Measurements from ENCODE around the gene ERBIN.
"Not testable (repeated sequence)": the region's sequence is repeated elsewhere in the genome, so short reads cannot be mapped to it uniquely, and the experiment has no call there.

Gene ERBIN

DNA sequence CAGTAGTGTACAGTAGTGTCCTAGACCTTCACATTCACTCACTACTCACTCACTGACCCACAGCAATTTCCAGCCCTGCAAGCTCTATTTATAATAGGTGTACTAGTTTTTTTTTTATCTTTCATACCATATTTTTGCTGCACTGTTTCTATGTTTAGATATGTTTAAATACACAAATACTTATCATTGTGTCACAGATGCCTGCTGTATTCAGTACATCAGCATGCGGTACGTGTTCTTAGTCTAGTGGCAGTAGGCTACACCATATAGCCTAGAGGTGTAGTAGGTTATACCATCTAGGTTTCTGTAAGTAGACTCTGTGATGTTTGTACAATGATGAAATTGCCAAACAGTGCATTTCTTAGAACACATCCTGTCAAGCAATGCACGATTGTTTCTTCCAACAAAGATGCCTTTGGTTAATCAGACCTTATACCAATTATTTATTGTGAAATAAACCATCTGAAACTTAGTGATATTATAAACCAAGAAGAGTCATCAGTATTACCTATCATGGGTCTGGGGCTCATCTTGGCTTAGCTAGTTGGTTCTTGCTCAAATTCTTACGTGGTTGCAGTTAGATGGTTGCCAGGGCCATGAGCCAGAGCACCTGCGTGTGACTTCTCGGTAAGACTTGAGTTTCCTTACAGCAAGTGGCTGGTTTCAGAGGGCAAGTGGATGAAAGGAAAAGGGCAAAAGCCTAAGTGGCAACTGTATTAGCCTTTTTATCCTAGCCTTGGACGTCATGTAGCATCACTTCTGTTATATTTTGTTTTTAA, 41.1 kb downstream of the ERBIN start:
- Histone ChIP-seq H3K9me3 (no peaks in the 10 kb centered on the region), H3K36me3 (no peaks in the 10 kb centered on the region), H3K4me3 (no peak overlapping the region), H3K27me3 (no peaks in the 10 kb centered on the region), H3K4me1 (peaks cover 0 to 47% (median 14%) of the 10 kb centered on the region in 4 donors), H3K27ac (no peak overlapping the region)
- intact Hi-C loops (cut with DNase I; ENCODE audit: low total_unique reads), result no loop called here
- TF ChIP-seq, protein P1, sequence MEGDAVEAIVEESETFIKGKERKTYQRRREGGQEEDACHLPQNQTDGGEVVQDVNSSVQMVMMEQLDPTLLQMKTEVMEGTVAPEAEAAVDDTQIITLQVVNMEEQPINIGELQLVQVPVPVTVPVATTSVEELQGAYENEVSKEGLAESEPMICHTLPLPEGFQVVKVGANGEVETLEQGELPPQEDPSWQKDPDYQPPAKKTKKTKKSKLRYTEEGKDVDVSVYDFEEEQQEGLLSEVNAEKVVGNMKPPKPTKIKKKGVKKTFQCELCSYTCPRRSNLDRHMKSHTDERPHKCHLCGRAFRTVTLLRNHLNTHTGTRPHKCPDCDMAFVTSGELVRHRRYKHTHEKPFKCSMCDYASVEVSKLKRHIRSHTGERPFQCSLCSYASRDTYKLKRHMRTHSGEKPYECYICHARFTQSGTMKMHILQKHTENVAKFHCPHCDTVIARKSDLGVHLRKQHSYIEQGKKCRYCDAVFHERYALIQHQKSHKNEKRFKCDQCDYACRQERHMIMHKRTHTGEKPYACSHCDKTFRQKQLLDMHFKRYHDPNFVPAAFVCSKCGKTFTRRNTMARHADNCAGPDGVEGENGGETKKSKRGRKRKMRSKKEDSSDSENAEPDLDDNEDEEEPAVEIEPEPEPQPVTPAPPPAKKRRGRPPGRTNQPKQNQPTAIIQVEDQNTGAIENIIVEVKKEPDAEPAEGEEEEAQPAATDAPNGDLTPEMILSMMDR (IDR thresholded peaks at IDR 0.05), result no peak
- DNase-seq, result no peak

DNA sequence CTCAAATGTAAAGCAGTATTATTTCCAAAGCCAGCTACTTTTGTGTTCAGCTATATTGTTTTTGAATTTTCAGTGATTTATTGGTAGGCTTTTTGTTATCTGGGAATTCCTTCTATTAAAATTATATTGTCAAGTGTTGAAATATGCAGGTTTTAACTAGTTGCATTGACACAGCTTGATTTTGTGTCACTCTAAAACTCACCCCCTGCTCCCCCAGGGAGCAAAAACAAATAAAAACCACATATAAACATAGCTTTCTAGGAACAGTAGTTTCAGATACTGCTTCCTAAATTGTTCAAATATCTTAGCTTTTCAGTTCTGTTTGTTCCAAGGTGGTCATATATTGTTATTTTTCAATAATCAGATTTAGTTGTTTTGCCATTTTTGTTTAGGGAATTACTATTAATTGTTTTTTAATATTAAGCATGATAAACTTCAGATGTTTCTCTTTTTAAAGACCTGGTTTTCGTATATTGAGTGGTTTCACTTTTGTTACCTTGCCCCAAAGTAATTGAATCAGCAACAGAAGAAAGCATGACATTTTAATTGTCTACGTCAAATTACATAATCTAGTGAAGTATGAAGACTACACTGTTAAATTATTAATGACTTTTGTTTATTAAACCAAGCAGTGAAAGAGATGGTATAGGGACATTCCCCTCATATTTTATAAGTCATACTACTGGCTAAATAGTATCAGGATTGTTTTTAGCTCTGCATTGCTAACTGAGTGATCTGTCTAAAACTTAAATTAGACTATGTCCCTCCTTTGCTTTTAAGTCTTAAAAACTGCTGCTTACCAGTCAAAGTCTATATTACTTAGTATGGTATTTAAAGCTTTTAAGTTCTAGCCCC, 43.4 kb downstream of the ERBIN start:
- no peak overlapping the region for H3K27ac ChIP-seq
- no peak overlapping the region for H3K4me3 ChIP-seq

DNA sequence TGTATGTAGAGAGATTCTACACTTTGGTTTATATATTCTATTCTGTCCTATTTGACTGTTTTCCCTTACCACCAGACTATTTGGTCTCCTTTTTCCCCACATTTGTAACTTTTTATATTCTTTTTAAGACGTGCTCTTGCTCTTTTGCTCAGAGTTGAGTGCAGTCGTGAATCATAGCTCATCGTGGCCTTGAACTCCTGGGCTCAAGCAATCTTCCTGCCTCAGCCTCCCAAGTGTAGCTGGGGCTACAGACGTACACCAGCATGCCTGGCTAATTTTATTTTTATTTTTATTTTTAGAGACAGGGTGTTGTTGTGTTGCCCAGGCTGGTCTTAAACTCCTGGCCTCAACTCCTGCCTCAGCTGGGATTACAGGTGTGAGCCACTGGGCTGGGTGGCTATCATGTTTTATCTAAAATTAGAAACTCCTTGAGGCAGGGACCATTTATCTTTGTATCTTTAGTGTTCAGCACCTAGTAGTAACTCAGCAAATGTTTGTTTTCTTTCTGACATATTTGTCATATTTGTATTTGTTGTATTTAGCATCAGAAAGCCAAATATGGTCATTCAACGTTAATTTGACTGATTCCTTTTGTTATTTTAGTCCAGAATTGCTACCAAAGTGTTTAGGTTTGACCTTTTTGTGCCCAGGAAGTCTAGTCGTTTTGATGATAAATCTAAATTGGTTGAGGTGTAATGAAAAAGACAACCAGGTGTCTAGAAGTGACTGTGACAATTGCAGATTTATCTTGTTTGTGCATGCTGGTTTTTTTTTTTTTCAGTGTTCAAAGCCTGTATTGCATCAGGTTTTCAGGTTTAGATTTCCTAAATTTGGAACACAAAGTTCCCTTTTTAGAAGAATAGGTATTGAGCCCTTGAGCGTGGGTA, 44.3 kb downstream of the ERBIN start:
- TF ChIP-seq, protein P1 (IDR thresholded peaks at IDR 0.05), result no peak
- Histone ChIP-seq H3K9me3 (no peaks in the 10 kb centered on the region), H3K27me3 (no peaks in the 10 kb centered on the region), H3K4me3 (no peak overlapping the region), H3K36me3 (no peaks in the 10 kb centered on the region), H3K27ac (no peak overlapping the region), H3K4me1 (peaks cover 0 to 36% (median 14%) of the 10 kb centered on the region in 4 donors)
- intact Hi-C loops (cut with DNase I; ENCODE audit: low total_unique reads), result no loop called here
- no peak for DNase-seq

More for the DNA sequence above, 43.4 kb downstream of the ERBIN start:
- Histone ChIP-seq H3K36me3 (no peaks in the 10 kb centered on the region), H3K27me3 (no peaks in the 10 kb centered on the region), H3K4me1 (peaks cover 0 to 40% (median 14%) of the 10 kb centered on the region in 4 donors), H3K9me3 (no peaks in the 10 kb centered on the region)
- DNase-seq, result no peak
- intact Hi-C loops (cut with DNase I; ENCODE audit: low total_unique reads), result no loop called here
- TF ChIP-seq, protein P1 (IDR thresholded peaks at IDR 0.05), result no peak

DNA sequence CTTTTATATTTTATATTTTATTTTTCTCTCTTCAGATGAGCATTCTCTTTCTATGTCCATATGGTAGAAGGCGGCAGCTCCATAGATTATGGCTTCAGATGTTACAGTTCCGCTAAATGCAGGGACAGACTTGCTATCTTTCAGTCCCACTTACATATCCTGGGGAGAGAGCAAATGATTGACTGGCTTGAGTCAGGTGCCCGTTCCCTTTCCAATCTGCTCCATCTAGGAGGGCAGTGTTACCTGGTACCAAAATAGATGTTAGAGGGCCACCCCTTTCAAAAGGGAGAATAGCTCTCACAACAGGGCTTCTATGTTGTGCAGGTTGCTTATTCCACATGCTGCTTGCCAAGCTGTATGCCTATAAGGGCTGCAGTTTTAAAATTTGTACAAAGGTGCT, 45.3 kb downstream of the ERBIN start:
- DNase-seq, result no peak
- Histone ChIP-seq H3K27me3 (no peaks in the 10 kb centered on the region), H3K4me1 (peaks cover 0 to 33% (median 13%) of the 10 kb centered on the region in 4 donors), H3K9me3 (no peaks in the 10 kb centered on the region), H3K36me3 (no peaks in the 10 kb centered on the region), H3K27ac (no peak overlapping the region), H3K4me3 (no peak overlapping the region)
- intact Hi-C loops (cut with DNase I; ENCODE audit: low total_unique reads), result no loop called here
- TF ChIP-seq, protein P1 (IDR thresholded peaks at IDR 0.05), result no peak

GRCh38 chr5:65972896-65973295, 46.5 kb downstream of the ERBIN start:
- intact Hi-C loops (cut with DNase I; ENCODE audit: low total_unique reads), result not testable (repeated sequence)

More at GRCh38 chr5:65972896-65973295, 46.5 kb downstream of the ERBIN start:
- not testable (repeated sequence) for H3K36me3 ChIP-seq, H3K4me3 ChIP-seq, H3K9me3 ChIP-seq, DNase-seq, H3K27ac ChIP-seq, H3K27me3 ChIP-seq
- H3K4me1 ChIP-seq, result peaks cover 0 to 30% (median 13%) of the 10 kb centered on the region in 4 donors
